DOHH2 (cell line): ENCODE results near the gene PRADC1.

Source experiments
- H3F3A ChIP-seq: fragments of 200-600 bp; sonication (generic), shearing (Covaris generic); 2 replicates; pipeline ENCODE4 v1.6.0; 2016; ENCODE audit warnings: antibody characterized with exemption, mild to moderate bottlenecking; ENCODE audit not compliant: control insufficient read depth, insufficient read depth
- H3K27ac ChIP-seq: fragments of 200-600 bp; sonication (generic); 2 replicates; pipeline ENCODE4 v1.5.1; 2014; ENCODE audit warnings: low read depth, mild to moderate bottlenecking, low read length, moderate library complexity
- H3K27me3 ChIP-seq: fragments of 200-600 bp; sonication (generic); 2 replicates; pipeline ENCODE4 v1.6.1; 2014; ENCODE audit warnings: mild to moderate bottlenecking, low read length, mixed read lengths; ENCODE audit not compliant: control insufficient read depth
- H3K36me3 ChIP-seq: fragments of 200-600 bp; sonication (generic); 2 replicates; pipeline ENCODE4 v1.6.1; 2014; ENCODE audit warnings: mild to moderate bottlenecking, low read length, moderate library complexity, mixed read lengths; ENCODE audit not compliant: control insufficient read depth
- H3K4me1 ChIP-seq: fragments of 200-600 bp; sonication (generic); 2 replicates; pipeline ENCODE4 v1.6.1; 2014; ENCODE audit warnings: mild to moderate bottlenecking, low read length, mixed read lengths; ENCODE audit not compliant: control insufficient read depth
- H3K4me2 ChIP-seq: fragments of 200-600 bp; sonication (generic); 2 replicates; pipeline ENCODE4 v1.6.0; 2014; ENCODE audit warnings: mild to moderate bottlenecking, low read length, moderate library complexity
- H3K4me3 ChIP-seq: fragments of 200-600 bp; sonication (generic); 2 replicates; pipeline ENCODE4 v1.5.1; 2014; ENCODE audit warnings: mild to moderate bottlenecking, low read length, mixed read lengths
- H3K79me2 ChIP-seq: fragments of 200-600 bp; sonication (generic); 2 replicates; pipeline ENCODE4 v1.6.1; 2014; ENCODE audit warnings: mild to moderate bottlenecking, low read length, mixed read lengths; ENCODE audit not compliant: control insufficient read depth
- H3K9me2 ChIP-seq: fragments of 200-600 bp; sonication (generic); replicated peaks from 2 replicates; pipeline ENCODE4 v1.6.1; 2014; ENCODE audit warnings: mild to moderate bottlenecking, low read length, mixed read lengths; ENCODE audit not compliant: control insufficient read depth
- H3K9me3 ChIP-seq: fragments of 200-600 bp; sonication (generic); 2 replicates; pipeline ENCODE4 v1.6.1; 2014; ENCODE audit warnings: antibody characterized with exemption, low read length, mixed read lengths; ENCODE audit not compliant: control insufficient read depth, insufficient read depth
- H4K20me1 ChIP-seq: fragments of 200-600 bp; sonication (generic); 2 replicates; pipeline ENCODE4 v1.6.0; 2014; ENCODE audit warnings: low read depth, mild to moderate bottlenecking, antibody characterized with exemption, low read length, moderate library complexity; ENCODE audit not compliant: control insufficient read depth, insufficient read depth
- CTCF ChIP-seq: fragments of 200-600 bp; sonication (generic); IDR thresholded peaks from one replicate; pipeline ENCODE4 v1.5.1; 2014; ENCODE audit warnings: antibody characterized with exemption, mild to moderate bottlenecking, low read depth, low read length; ENCODE audit not compliant: poor library complexity, severe bottlenecking
- EZH2phosphoT487 ChIP-seq: fragments of 200-600 bp; sonication (generic); IDR thresholded peaks from 2 replicates; pipeline ENCODE4 v1.6.1; 2017; ENCODE audit warnings: borderline replicate concordance, mild to moderate bottlenecking, antibody characterized with exemption, low read length, moderate library complexity, mixed read lengths

PRADC1 gene

DNA sequence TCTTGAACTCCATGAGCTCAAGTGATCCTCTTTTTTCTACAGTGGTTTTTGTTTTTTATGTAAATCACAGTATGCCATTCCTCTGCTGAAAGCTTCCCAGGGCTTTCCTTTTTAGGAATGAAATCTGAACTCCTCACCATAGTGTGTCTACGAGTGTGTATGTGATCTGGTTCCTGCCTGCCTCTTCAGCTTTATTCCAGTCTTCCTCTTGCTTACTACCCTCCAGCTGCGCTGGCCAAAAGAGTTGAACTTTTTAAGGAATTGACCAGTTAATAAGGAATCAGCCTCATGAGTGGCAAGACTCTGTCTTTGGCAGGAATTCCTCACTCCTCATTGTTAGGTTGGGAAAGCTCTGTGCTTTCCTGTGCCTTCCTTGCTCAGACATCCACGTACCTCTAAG lies 5.1 kb upstream of the PRADC1 start:
- no peak overlapping the region for H3K4me3 ChIP-seq
- H3K4me2 ChIP-seq, result no peak overlapping the region
- peaks cover 85% of the 10 kb centered on the region for H3K36me3 ChIP-seq
- H3K27ac ChIP-seq, result no peak overlapping the region
- H3K79me2 ChIP-seq, result peaks cover 94% of the 10 kb centered on the region
- H3K9me2 ChIP-seq, result no peaks in the 10 kb centered on the region
- no peaks in the 10 kb centered on the region for H3K27me3 ChIP-seq
- H3K4me1 ChIP-seq, result peaks cover 28% of the 10 kb centered on the region
- H3K9me3 ChIP-seq, result no peaks in the 10 kb centered on the region
- peaks cover 41% of the 10 kb centered on the region for H4K20me1 ChIP-seq
- TF ChIP-seq CTCF (no peak), EZH2phosphoT487 (no peak)
- no peaks in the 10 kb centered on the region for H3F3A ChIP-seq

DNA sequence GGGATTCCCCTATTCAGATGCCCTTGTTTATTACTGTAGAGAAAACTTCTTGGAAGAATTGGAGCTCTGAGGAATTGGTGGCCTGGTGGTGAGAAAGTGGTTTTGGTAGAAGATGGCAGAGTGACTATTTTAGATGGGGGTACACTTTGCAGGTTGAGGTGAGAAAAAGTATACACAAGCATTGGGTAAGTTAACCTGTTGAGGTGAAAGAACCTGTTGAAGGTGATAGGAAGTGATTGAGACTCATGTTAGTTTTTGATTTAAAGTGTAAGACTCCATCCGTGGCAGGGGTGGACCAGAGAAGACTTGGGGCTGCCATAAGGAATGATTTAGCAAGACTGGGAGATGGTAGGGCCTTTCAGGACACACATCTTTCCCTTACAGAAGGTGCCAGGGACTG lies 4.1 kb upstream of the PRADC1 start:
- H4K20me1 ChIP-seq, result peaks cover 41% of the 10 kb centered on the region
- no peaks in the 10 kb centered on the region for H3K9me3 ChIP-seq
- H3K4me2 ChIP-seq, result peak overlapping the region; percentile 99
- H3K79me2 ChIP-seq, result peaks cover 93% of the 10 kb centered on the region
- no peaks in the 10 kb centered on the region for H3K27me3 ChIP-seq
- peaks cover 34% of the 10 kb centered on the region for H3K4me1 ChIP-seq
- H3K9me2 ChIP-seq, result no peaks in the 10 kb centered on the region
- H3F3A ChIP-seq, result no peaks in the 10 kb centered on the region
- H3K4me3 ChIP-seq, result peak overlapping the region; percentile 15; the same call in 1 of the 2 replicates
- TF ChIP-seq CTCF (no peak), EZH2phosphoT487 (no peak)
- H3K36me3 ChIP-seq, result peaks cover 77% of the 10 kb centered on the region
- no peak overlapping the region for H3K27ac ChIP-seq

DNA sequence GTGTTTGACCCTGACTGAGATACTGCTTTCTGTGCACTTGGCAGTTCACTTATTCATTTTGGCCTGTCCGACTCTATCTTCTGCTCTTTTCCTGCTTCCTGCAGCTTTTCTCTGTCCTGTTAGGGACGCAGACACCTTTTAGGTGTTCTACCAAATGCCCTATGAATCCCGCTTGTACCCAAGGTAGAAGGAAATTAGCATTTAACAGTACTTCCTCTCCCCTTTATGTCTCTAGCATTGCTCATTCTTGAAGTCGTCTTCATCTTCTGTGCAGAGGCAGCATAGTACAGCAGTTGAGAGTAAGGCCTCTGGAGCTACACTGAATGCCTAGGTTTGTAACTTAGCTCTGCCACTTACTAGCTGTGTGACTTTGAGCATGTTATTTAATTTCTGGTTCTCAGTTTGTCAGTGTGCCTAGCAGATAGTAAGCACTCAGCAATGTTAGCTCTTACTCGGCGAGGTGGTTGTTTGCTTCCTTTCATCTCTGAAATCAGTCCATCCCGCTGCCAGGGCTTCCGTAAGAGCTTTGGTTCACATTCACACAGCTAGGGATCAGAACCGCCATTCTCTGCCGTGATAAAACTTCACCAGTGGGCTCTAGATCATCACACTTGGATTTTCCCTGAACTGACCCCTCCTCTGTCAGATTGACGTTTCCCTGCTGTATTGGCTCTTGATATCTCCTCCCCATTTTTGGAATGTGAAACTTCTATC lies 2.4 kb upstream of the PRADC1 start:
- H3K27me3 ChIP-seq, result no peaks in the 10 kb centered on the region
- TF ChIP-seq CTCF, result no peak
- TF ChIP-seq EZH2phosphoT487, result no peak
- H3K4me3 ChIP-seq, result peak overlapping the region; percentile 95
- H3K36me3 ChIP-seq, result peaks cover 60% of the 10 kb centered on the region
- no peaks in the 10 kb centered on the region for H3K9me2 ChIP-seq
- no peaks in the 10 kb centered on the region for H3F3A ChIP-seq
- peak overlapping the region; percentile 99 for H3K4me2 ChIP-seq
- H3K4me1 ChIP-seq, result peaks cover 34% of the 10 kb centered on the region
- H3K27ac ChIP-seq, result 0 out of 2 replicates have a peak overlapping the region, but pooled peaks have one; percentile 4
- H3K79me2 ChIP-seq, result peaks cover 77% of the 10 kb centered on the region
- H4K20me1 ChIP-seq, result peaks cover 41% of the 10 kb centered on the region
- H3K9me3 ChIP-seq, result no peaks in the 10 kb centered on the region
